Type B pancreatic cell (in vitro differentiated cells): Measurements from ENCODE around the gene GRIK1. TPM values are rescaled to one million over a fixed set of nuclear protein-coding genes. Genes with fewer than 3 reads are reported as not detected.

ENCODE experiments used
- DNase-seq: peaks from one replicate; pipeline ENCODE4 v3.0.0; 2021; ENCODE audit warnings: mixed read lengths; ENCODE audit not compliant: unreplicated experiment; ENCODE audit errors: extremely low spot score
- H3K27ac Mint-ChIP-seq: 2 replicates; pipeline ENCODE4 v1.8.0; 2021; ENCODE audit warnings: mild to moderate bottlenecking, mixed read lengths
- H3K27me3 Mint-ChIP-seq: 2 replicates; pipeline ENCODE4 v1.8.0; 2021; ENCODE audit warnings: mixed read lengths
- H3K36me3 Mint-ChIP-seq: 2 replicates; pipeline ENCODE4 v1.8.0; 2021; ENCODE audit warnings: mixed read lengths
- H3K4me1 Mint-ChIP-seq: one replicate; pipeline ENCODE4 v1.8.0; 2021; ENCODE audit warnings: mixed read lengths; ENCODE audit not compliant: unreplicated experiment
- H3K4me3 Mint-ChIP-seq: 2 replicates; pipeline ENCODE4 v1.8.0; 2021; ENCODE audit warnings: mild to moderate bottlenecking, mixed read lengths
- H3K9me3 Mint-ChIP-seq: 2 replicates; pipeline ENCODE4 v1.8.0; 2021; ENCODE audit warnings: mixed read lengths
- CTCF ChIP-seq: fragments of 200-600 bp; sonication (generic); conservative IDR thresholded peaks from 2 replicates; pipeline ENCODE4 v1.5.0; 2021; ENCODE audit warnings: antibody characterized with exemption, mild to moderate bottlenecking
- total RNA-seq: library from RNA; stranded (reverse); gene quantifications from 2 replicates; pipeline ENCODE4 v1.2.1, GENCODE V29; 2021; ENCODE audit warnings: low replicate concordance

The GRIK1 gene
- total RNA-seq, 1 donor from 2014 or later, result 6.1 TPM

GRCh38 chr21:29717659-29718058, 222.1 kb downstream of the GRIK1 start:
- DNase-seq, result no peak
- Mint-ChIP-seq H3K27ac (no peak overlapping the region), H3K4me1 (peaks cover 4% of the 10 kb centered on the region), H3K36me3 (no peaks in the 10 kb centered on the region), H3K27me3 (no peaks in the 10 kb centered on the region), H3K4me3 (no peak overlapping the region), H3K9me3 (peaks cover 5% of the 10 kb centered on the region)
- no peak for TF ChIP-seq CTCF

- TF ChIP-seq CTCF, result no peak
- Mint-ChIP-seq H3K4me1 (peaks cover 4% of the 10 kb centered on the region), H3K4me3 (no peak overlapping the region), H3K36me3 (no peaks in the 10 kb centered on the region), H3K27ac (no peak overlapping the region), H3K27me3 (no peaks in the 10 kb centered on the region), H3K9me3 (peaks cover 5% of the 10 kb centered on the region)
- no peak for DNase-seq
Observed at GRCh38 chr21:29716753-29717152, 223.0 kb downstream of the GRIK1 start.

- no peaks in the 10 kb centered on the region for H3K27me3 Mint-ChIP-seq
- no peak for DNase-seq
- peaks cover 5% of the 10 kb centered on the region for H3K9me3 Mint-ChIP-seq
- H3K4me1 Mint-ChIP-seq, result no peaks in the 10 kb centered on the region
- no peak overlapping the region for H3K27ac Mint-ChIP-seq
- no peak for TF ChIP-seq CTCF
- no peaks in the 10 kb centered on the region for H3K36me3 Mint-ChIP-seq
- H3K4me3 Mint-ChIP-seq, result no peak overlapping the region
Observed at GRCh38 chr21:29715089-29715488, 224.7 kb downstream of the GRIK1 start.

GRCh38 chr21:29712818-29713217, 227.0 kb downstream of the GRIK1 start:
- H3K27ac Mint-ChIP-seq, result no peak overlapping the region
- H3K4me3 Mint-ChIP-seq, result no peak overlapping the region
- H3K9me3 Mint-ChIP-seq, result peaks cover 5% of the 10 kb centered on the region
- no peak for TF ChIP-seq CTCF
- no peaks in the 10 kb centered on the region for H3K36me3 Mint-ChIP-seq
- H3K4me1 Mint-ChIP-seq, result no peaks in the 10 kb centered on the region
- no peaks in the 10 kb centered on the region for H3K27me3 Mint-ChIP-seq
- no peak for DNase-seq

GRCh38 chr21:29711236-29711635, 228.6 kb downstream of the GRIK1 start:
- no peaks in the 10 kb centered on the region for H3K27me3 Mint-ChIP-seq

More at GRCh38 chr21:29711236-29711635, 228.6 kb downstream of the GRIK1 start:
- Mint-ChIP-seq H3K9me3 (peaks cover 2% of the 10 kb centered on the region), H3K27ac (no peak overlapping the region), H3K4me1 (no peaks in the 10 kb centered on the region), H3K36me3 (no peaks in the 10 kb centered on the region), H3K4me3 (no peak overlapping the region)
- DNase-seq, result no peak
- no peak for TF ChIP-seq CTCF
